CD4-positive, alpha-beta T cell treated with Interleukin-4 for 4 hours (primary cell): ENCODE measurements around the gene WFDC10B.
"Not testable (repeated sequence)": the region's sequence is repeated elsewhere in the genome, so short reads cannot be mapped to it uniquely, and the experiment has no call there.

Experiments used
- DNase-seq: peaks from one replicate; pipeline ENCODE4 v3.0.0-alpha.2; 2020

The WFDC10B gene

DNA sequence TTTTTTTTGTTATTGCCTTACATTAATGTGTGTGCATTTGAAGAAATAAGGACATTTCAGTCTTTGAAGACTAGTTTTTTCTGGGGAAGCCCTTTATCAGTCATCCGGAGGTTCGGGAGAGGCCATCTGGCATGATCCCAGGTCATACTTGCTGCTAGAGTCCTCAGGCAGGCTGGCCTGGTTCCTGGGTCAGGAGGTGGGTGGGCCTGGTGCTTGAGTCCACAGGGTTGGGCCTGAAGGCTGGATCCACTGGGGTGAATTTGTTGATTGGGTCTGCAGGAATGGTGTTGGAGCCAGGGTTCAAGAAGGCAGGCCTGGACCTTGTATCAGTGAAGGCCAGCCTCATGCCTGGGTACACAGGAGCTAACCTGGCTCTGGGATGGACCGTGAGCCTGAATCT lies 57.9 kb downstream of the WFDC10B start:
- no peak for DNase-seq

DNA sequence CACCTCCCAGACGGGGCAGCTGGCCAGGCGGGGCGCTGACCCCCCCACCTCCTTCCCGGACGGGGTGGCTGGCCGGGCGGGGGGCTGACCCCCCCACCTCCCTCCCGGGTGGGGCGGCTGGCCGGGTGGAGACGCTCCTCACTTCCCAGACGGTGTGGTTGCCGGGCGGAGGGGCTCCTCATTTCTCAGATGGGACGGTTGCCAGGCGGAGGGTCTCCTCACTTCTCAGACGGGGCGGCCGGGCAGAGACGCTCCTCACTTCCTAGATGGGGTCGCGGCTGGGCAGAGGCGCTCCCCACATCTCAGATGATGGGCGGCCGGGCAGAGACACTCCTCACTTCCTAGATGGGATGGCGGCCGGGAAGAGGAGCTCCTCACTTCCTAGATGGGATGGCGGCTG lies 59.0 kb downstream of the WFDC10B start:
- DNase-seq, result not testable (repeated sequence)

DNA sequence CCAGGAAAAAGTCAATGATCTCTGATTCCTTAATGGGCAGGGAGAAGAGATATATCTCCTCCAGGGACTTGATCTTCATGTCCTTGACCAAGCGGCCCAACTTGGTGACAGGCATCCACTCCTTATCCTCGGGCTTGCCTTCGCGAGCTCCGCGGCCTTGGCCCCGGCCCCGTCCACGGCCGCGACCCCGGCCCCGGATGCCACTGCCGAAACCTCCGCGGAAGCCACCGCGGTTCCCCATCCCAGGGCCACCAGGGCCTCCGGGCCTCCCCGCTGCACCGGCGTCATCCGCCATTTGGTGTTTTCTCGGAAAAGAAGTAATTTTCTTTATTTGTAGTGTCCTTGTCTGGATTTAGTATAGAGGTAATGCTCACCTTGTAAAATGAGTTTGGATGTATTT lies 63.7 kb downstream of the WFDC10B start:
- DNase-seq, result not testable (repeated sequence)

DNA sequence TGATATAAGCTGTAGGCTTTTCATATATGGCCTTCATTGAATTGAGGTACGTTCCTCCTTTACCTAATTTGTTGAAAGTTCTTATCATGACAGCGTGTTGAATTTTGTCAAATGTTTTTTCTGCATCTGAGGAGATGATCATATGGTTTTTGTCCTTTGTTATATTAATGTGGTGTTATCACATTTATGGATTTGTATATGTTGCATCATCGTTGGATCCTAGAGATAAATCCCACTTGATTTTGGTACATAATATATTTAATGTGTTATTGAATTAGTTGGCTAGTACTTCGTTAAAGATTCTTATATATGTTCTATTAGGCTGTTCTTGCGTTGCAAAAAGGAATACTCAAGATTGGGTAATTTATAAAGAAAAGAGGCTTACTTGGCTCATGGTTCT lies 65.1 kb downstream of the WFDC10B start:
- DNase-seq, result no peak

DNA sequence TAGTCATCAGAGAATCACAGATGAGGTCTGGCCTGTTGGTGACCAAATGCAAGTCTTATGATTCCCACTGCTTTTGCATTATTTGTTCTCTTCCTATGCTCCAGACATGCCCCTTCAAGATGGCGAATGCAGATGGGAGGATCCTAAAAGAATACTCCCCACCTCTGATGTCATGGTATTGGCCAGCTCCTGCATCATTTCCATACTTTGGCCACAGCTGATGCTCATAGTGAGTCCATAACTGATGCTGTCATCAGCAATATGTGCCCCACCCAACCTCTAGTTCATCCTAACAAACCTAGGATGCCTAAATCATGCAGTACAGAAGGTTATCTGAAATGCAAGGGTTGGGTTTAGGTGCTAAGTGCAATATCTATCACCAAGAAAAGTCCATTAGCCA lies 68.3 kb downstream of the WFDC10B start:
- DNase-seq, result no peak
